Liver (tissue), 9 donors: ENCODE data around the gene TRPM6. TPM values are rescaled to one million over a fixed set of nuclear protein-coding genes. Genes with fewer than 3 reads are reported as not detected.

Experiments used
- DNase-seq: peaks from one replicate; pipeline ENCODE4 v3.0.0-alpha.2; 2017; ENCODE audit warnings: low spot score
- H3K27ac ChIP-seq, 2 donors: one replicate each; pipeline ENCODE4 v1.7.0; 2013; ENCODE audit warnings: inconsistent platforms in 2 of 2, low read length in 2 of 2, control low read depth in 1 of 2, low read depth in 1 of 2, mild to moderate bottlenecking in 1 of 2
- H3K27me3 ChIP-seq, 4 donors: one replicate each; pipeline versions ENCODE4 v1.6.1 to v1.7.0; 2013; ENCODE audit warnings: low read length in 3 of 4, inconsistent platforms in 1 of 4, mild to moderate bottlenecking in 1 of 4, moderate library complexity in 1 of 4; ENCODE audit not compliant: control insufficient read depth in 4 of 4, insufficient read depth in 4 of 4
- H3K36me3 ChIP-seq, 4 donors: one replicate each; pipeline versions ENCODE4 v1.6.1 to v1.7.0; 2013; ENCODE audit warnings: low read length in 3 of 4, mild to moderate bottlenecking in 3 of 4, low read depth in 1 of 4, moderate library complexity in 1 of 4; ENCODE audit not compliant: control insufficient read depth in 4 of 4, insufficient read depth in 3 of 4
- H3K4me1 ChIP-seq, 4 donors: one replicate each; pipeline versions ENCODE4 v1.6.1 to v1.7.0; 2013; ENCODE audit warnings: low read length in 3 of 4, mild to moderate bottlenecking in 3 of 4, moderate library complexity in 1 of 4; ENCODE audit not compliant: control insufficient read depth in 4 of 4, insufficient read depth in 4 of 4
- H3K4me3 ChIP-seq, 3 donors: one replicate each; pipeline versions ENCODE4 v1.6.1 to v1.7.0; 2013; ENCODE audit warnings: low read length in 3 of 3, control low read depth in 1 of 3, low read depth in 1 of 3, mild to moderate bottlenecking in 1 of 3
- H3K9ac ChIP-seq, 2 donors: one replicate each; pipeline ENCODE4 v1.7.0; 2013; ENCODE audit warnings: low read length in 2 of 2, mild to moderate bottlenecking in 2 of 2, moderate library complexity in 2 of 2, control low read depth in 1 of 2, low read depth in 1 of 2
- H3K9me3 ChIP-seq, 4 donors: one replicate each; pipeline versions ENCODE4 v1.6.1 to v1.7.0; 2013; ENCODE audit warnings: low read length in 3 of 4; ENCODE audit not compliant: control insufficient read depth in 4 of 4
- EGR1 ChIP-seq, 2 donors: IDR thresholded peaks; 2 replicates each; pipeline ENCODE4 v1.6.1; 2016 to 2018; ENCODE audit warnings: antibody characterized with exemption in 2 of 2, low read depth in 2 of 2
- FOXA1 ChIP-seq: IDR thresholded peaks from 2 replicates; pipeline ENCODE4 v1.6.1; 2016; ENCODE audit warnings: antibody characterized with exemption
- FOXA2 ChIP-seq: IDR thresholded peaks from 2 replicates; pipeline ENCODE4 v1.6.1; 2016; ENCODE audit warnings: antibody characterized with exemption
- GABPA ChIP-seq, 2 donors: IDR thresholded peaks in 1 of 2; conservative IDR thresholded peaks in 1 of 2; 2 replicates each; pipeline ENCODE4 v1.6.1; 2016; ENCODE audit warnings: antibody characterized with exemption in 2 of 2, mild to moderate bottlenecking in 1 of 2, moderate library complexity in 1 of 2
- HNF4A ChIP-seq, 2 donors: conservative IDR thresholded peaks; 2 replicates each; pipeline ENCODE4 v1.6.1; 2016; ENCODE audit warnings: antibody characterized with exemption in 2 of 2, mild to moderate bottlenecking in 2 of 2
- HNF4G ChIP-seq: IDR thresholded peaks from 2 replicates; pipeline ENCODE4 v1.6.1; 2016; ENCODE audit warnings: antibody characterized with exemption
- JUND ChIP-seq, 2 donors: IDR thresholded peaks; 2 replicates each; pipeline ENCODE4 v1.6.1; 2016; ENCODE audit warnings: antibody characterized with exemption in 2 of 2
- NR2F2 ChIP-seq: IDR thresholded peaks from 2 replicates; pipeline ENCODE4 v1.6.1; 2016; ENCODE audit warnings: antibody characterized with exemption
- RAD21 ChIP-seq, 2 donors: IDR thresholded peaks; 2 replicates each; pipeline ENCODE4 v1.6.1; 2016; ENCODE audit warnings: antibody characterized with exemption in 2 of 2, mild to moderate bottlenecking in 2 of 2
- RXRA ChIP-seq, 2 donors: IDR thresholded peaks; 2 replicates each; pipeline ENCODE4 v1.6.1; 2017 to 2018; ENCODE audit warnings: antibody characterized with exemption in 2 of 2, mild to moderate bottlenecking in 1 of 2
- SP1 ChIP-seq: IDR thresholded peaks from 2 replicates; pipeline ENCODE4 v1.6.1; 2018; ENCODE audit warnings: antibody characterized with exemption, mild to moderate bottlenecking
- TAF1 ChIP-seq: conservative IDR thresholded peaks from 2 replicates; pipeline ENCODE4 v1.6.1; 2016; ENCODE audit warnings: antibody characterized with exemption, mild to moderate bottlenecking
- YY1 ChIP-seq: IDR thresholded peaks from 2 replicates; pipeline ENCODE4 v1.6.1; 2016; ENCODE audit warnings: antibody characterized with exemption, mild to moderate bottlenecking
- WGBS: extraction: QIAGEN DNeasy Blood & Tissue Kit; methylation state at CpG from one replicate; pipeline ENCODE4 v1.1.7; 2013; 5-methylcytosine and 5-hydroxymethylcytosine counted together
- polyA plus RNA-seq, 2 donors: library from polyadenylated mRNA; stranded (reverse) in 1 of 2; unstranded in 1 of 2; fragments of 200-250 nt in 1 of 2; fragments of >200 nt in 1 of 2; fragmentation: Nextera tagmentation in 1 of 2; extraction: Ambion mirVana in 1 of 2; gene quantifications; one replicate each; pipeline versions ENCODE4 v1.2.1 to v1.2.3, GENCODE V29; 2013 to 2015
- total RNA-seq, 2 donors: library from RNA; depleted of rRNA; stranded (reverse); fragments of >200 nt; gene quantifications; one replicate each; pipeline ENCODE4 v1.2.3, GENCODE V29; 2014
- TF ChIP-seq, protein P1 (sequence below): IDR thresholded peaks from 2 replicates; pipeline ENCODE4 v1.6.1; 2016; ENCODE audit warnings: antibody characterized with exemption
- TF ChIP-seq, protein P2 (sequence below): IDR thresholded peaks from 2 replicates; pipeline ENCODE4 v1.6.1; 2016; ENCODE audit warnings: antibody characterized with exemption, mild to moderate bottlenecking
- TF ChIP-seq, protein P3 (sequence below): IDR thresholded peaks from 2 replicates; pipeline ENCODE4 v1.6.1; 2016; ENCODE audit warnings: antibody characterized with exemption
- TF ChIP-seq, protein P4 (sequence below): IDR thresholded peaks from 2 replicates; pipeline ENCODE4 v1.6.1; 2016; ENCODE audit warnings: antibody characterized with exemption
- TF ChIP-seq, protein P5 (sequence below): fragments of 150-350 bp; IDR thresholded peaks from 2 replicates; pipeline ENCODE4 v1.5.1; 2017; ENCODE audit warnings: improper control_type of control experiment, low read depth, low read length; ENCODE audit not compliant: missing input control
- donor health status: healthy.
- donor health status: healthy.
- donor health status: healthy.
- donor health status: healthy.
- donor health status: healthy.

TRPM6 gene
- total and polyA plus RNA-seq, 4 donors: 0.05 to 0.67 (median 0.10) TPM

DNA sequence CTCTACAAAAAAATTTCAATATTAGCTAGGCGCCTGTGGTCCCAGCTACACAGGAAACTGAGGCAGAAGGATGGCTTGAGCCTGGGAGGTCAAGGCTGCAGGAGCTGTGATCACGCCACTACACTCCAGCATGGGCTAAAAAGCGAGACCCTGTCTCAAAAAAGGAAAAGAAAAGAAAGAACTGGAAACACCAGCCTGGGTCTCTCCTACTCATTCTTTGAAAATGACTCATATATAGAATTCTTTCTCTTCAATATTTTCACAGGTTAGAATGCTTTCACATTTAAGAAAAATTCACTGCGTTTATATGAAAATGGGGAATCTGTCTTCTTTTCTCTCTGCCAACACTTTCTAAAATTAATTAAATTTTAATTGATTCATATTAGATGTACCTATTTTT is 115.6 kb downstream of the TRPM6 start:
- Histone ChIP-seq H3K27me3 (no peaks in the 10 kb centered on the region), H3K4me3 (no peak overlapping the region), H3K4me1 (no peaks in the 10 kb centered on the region), H3K27ac (no peak overlapping the region), H3K9ac (no peak overlapping the region), H3K9me3 (no peaks in the 10 kb centered on the region), H3K36me3 (no peaks in the 10 kb centered on the region)
- TF ChIP-seq RAD21 (IDR thresholded peaks at IDR 0.05): no peak
- no peak for TF ChIP-seq RXRA (IDR thresholded peaks at IDR 0.05)
- TF ChIP-seq JUND (IDR thresholded peaks at IDR 0.05): no peak
- TF ChIP-seq, protein P1, sequence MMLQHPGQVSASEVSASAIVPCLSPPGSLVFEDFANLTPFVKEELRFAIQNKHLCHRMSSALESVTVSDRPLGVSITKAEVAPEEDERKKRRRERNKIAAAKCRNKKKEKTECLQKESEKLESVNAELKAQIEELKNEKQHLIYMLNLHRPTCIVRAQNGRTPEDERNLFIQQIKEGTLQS: no peak
- TF ChIP-seq GABPA (IDR thresholded peaks at IDR 0.05 in 1 of 2, conservative IDR thresholded peaks at IDR 0.05 in 1 of 2): no peak
- TF ChIP-seq, protein P2, sequence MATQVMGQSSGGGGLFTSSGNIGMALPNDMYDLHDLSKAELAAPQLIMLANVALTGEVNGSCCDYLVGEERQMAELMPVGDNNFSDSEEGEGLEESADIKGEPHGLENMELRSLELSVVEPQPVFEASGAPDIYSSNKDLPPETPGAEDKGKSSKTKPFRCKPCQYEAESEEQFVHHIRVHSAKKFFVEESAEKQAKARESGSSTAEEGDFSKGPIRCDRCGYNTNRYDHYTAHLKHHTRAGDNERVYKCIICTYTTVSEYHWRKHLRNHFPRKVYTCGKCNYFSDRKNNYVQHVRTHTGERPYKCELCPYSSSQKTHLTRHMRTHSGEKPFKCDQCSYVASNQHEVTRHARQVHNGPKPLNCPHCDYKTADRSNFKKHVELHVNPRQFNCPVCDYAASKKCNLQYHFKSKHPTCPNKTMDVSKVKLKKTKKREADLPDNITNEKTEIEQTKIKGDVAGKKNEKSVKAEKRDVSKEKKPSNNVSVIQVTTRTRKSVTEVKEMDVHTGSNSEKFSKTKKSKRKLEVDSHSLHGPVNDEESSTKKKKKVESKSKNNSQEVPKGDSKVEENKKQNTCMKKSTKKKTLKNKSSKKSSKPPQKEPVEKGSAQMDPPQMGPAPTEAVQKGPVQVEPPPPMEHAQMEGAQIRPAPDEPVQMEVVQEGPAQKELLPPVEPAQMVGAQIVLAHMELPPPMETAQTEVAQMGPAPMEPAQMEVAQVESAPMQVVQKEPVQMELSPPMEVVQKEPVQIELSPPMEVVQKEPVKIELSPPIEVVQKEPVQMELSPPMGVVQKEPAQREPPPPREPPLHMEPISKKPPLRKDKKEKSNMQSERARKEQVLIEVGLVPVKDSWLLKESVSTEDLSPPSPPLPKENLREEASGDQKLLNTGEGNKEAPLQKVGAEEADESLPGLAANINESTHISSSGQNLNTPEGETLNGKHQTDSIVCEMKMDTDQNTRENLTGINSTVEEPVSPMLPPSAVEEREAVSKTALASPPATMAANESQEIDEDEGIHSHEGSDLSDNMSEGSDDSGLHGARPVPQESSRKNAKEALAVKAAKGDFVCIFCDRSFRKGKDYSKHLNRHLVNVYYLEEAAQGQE: no peak
- TF ChIP-seq, protein P3, sequence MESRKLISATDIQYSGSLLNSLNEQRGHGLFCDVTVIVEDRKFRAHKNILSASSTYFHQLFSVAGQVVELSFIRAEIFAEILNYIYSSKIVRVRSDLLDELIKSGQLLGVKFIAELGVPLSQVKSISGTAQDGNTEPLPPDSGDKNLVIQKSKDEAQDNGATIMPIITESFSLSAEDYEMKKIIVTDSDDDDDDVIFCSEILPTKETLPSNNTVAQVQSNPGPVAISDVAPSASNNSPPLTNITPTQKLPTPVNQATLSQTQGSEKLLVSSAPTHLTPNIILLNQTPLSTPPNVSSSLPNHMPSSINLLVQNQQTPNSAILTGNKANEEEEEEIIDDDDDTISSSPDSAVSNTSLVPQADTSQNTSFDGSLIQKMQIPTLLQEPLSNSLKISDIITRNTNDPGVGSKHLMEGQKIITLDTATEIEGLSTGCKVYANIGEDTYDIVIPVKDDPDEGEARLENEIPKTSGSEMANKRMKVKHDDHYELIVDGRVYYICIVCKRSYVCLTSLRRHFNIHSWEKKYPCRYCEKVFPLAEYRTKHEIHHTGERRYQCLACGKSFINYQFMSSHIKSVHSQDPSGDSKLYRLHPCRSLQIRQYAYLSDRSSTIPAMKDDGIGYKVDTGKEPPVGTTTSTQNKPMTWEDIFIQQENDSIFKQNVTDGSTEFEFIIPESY: no peak
- TF ChIP-seq SP1: no peak
- no peak for TF ChIP-seq NR2F2
- no peak for TF ChIP-seq EGR1 (IDR thresholded peaks at IDR 0.05; ENCODE audit: low read depth in 2 of 2)
- TF ChIP-seq YY1: no peak
- TF ChIP-seq TAF1: no peak
- no peak for TF ChIP-seq FOXA1
- TF ChIP-seq HNF4A (conservative IDR thresholded peaks at IDR 0.05): no peak
- no peak for TF ChIP-seq HNF4G
- TF ChIP-seq, protein P4, sequence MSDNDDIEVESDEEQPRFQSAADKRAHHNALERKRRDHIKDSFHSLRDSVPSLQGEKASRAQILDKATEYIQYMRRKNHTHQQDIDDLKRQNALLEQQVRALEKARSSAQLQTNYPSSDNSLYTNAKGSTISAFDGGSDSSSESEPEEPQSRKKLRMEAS: no peak
- no peak for DNase-seq
- 82% methylated on average over 4 of the region's 4 CpGs for WGBS

DNA sequence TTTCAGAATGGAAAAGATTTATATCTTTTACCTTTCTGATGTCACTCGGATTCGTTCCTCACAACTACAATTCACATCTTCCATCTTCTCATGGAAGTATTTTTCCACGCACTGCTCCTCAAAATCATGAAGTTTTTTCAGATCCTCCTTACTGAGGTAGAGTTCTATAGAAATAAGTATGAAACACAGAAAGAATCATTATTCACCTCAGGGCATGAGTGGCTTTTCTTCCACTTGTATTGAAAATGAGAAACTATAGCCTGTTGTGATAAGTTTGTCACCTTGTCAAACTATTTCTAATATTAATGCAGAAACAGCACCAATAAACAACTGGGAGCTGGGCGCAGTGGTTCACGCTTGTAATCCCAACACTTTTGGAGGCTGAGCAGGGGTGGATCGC is 116.0 kb downstream of the TRPM6 start:
- WGBS: 86% methylated on average over 6 of the region's 6 CpGs
- H3K4me1 ChIP-seq: no peaks in the 10 kb centered on the region
- TF ChIP-seq TAF1: no peak
- TF ChIP-seq FOXA2: no peak
- no peak for TF ChIP-seq JUND (IDR thresholded peaks at IDR 0.05)
- TF ChIP-seq, protein P5, sequence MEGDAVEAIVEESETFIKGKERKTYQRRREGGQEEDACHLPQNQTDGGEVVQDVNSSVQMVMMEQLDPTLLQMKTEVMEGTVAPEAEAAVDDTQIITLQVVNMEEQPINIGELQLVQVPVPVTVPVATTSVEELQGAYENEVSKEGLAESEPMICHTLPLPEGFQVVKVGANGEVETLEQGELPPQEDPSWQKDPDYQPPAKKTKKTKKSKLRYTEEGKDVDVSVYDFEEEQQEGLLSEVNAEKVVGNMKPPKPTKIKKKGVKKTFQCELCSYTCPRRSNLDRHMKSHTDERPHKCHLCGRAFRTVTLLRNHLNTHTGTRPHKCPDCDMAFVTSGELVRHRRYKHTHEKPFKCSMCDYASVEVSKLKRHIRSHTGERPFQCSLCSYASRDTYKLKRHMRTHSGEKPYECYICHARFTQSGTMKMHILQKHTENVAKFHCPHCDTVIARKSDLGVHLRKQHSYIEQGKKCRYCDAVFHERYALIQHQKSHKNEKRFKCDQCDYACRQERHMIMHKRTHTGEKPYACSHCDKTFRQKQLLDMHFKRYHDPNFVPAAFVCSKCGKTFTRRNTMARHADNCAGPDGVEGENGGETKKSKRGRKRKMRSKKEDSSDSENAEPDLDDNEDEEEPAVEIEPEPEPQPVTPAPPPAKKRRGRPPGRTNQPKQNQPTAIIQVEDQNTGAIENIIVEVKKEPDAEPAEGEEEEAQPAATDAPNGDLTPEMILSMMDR: no peak
- TF ChIP-seq, protein P1: no peak
- TF ChIP-seq HNF4G: no peak
- TF ChIP-seq GABPA (IDR thresholded peaks at IDR 0.05 in 1 of 2, conservative IDR thresholded peaks at IDR 0.05 in 1 of 2): no peak
- TF ChIP-seq YY1: no peak
- TF ChIP-seq, protein P2: no peak
- TF ChIP-seq SP1: no peak
- no peak for TF ChIP-seq EGR1 (IDR thresholded peaks at IDR 0.05; ENCODE audit: low read depth in 2 of 2)
- no peak for TF ChIP-seq RAD21 (IDR thresholded peaks at IDR 0.05)
- no peak for TF ChIP-seq HNF4A (conservative IDR thresholded peaks at IDR 0.05)
- TF ChIP-seq, protein P4: no peak
- TF ChIP-seq RXRA (IDR thresholded peaks at IDR 0.05): no peak

More for the DNA sequence above, 116.0 kb downstream of the TRPM6 start:
- no peak overlapping the region for H3K9ac ChIP-seq
- no peak overlapping the region for H3K4me3 ChIP-seq
- DNase-seq: no peak
- H3K27me3 ChIP-seq: no peaks in the 10 kb centered on the region
- no peak overlapping the region for H3K27ac ChIP-seq
- no peaks in the 10 kb centered on the region for H3K36me3 ChIP-seq
- H3K9me3 ChIP-seq: no peaks in the 10 kb centered on the region
